NCI-H1417 treated with DMSO at 0.1 percent for 48 hours (cell line): ENCODE data around the gene TH.
A peak's percentile ranks its signal among the peaks of the same experiment; 100 is the strongest.

Experiments used
- DNase-seq: peaks from one replicate; lab custom pipeline; 2025; lab: John Stamatoyannopoulos, UW

The TH gene

DNA sequence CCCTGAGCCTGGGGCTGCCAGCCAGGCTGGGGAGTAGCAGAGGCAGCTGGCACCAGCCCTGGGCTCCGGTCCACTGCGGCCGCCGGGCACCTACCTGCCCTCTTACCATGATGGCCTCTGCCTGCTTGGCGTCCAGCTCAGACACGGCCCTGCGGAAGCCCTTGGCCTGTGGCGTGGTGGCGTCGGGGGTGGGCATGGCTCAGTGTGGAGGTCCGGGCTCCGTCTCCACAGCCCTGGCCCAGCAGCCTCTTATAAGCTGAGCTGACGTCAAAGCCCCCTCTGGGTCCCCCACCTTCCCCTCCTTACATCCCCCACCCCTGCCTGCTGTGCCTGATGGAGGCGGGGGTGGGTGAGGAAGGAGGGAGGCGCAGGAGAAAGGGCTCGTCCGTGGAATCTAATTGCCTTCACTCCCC, at the start of gene TH:
TH (minus strand) TSS at position 225 of the 413 bp plus-strand sequence; CDS start at position 196, 29 bp downstream.
- DNase-seq: no peak

DNA sequence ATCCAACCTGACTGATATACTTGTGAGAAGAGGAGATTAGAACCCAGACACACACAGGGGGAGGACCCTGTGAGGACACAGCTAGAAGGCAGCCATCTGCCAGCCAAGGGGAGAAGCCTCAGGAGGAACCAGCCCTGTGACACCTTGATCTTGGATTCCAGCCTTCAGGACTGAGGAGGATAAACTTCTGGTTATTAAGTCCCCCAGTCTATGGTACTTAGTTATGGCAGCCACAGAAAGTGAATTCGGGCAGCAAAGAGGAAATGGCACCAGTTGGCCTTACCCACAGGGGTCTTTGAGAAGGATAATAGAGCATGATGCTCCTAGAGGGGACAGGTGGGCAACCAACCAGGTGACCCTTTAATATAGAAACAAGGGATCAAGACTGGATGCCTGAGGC, 49.4 kb upstream of the TH start:
- DNase-seq: no peak

DNA sequence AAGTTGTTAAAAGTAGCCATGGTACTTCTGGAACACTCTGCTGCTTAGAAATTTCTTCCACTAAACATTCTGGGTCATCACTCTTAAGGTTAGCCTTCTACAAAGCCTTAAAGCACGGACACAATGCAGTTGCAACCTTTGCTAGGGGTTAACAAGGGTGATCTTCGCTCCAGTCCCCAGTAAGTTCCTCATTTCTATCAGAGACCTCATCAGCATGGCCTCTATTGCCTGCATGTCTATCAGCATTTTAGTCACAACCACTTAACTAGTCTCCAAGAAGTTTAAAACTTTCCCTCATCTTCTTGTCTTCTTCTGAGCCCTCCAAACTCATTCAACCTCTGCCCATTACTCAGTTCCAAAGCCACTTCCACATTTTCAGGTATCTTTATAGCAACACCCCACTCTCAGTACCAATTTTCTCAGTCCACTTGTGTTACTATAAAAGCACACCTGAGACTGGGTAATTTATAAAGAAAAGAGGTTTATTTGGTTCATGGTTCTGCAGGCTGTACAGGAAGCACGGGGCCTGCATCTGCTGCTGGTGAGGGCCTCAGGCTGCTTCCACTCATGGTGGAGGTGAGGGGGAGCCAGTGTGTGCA, 48.7 kb upstream of the TH start:
- no peak for DNase-seq

DNA sequence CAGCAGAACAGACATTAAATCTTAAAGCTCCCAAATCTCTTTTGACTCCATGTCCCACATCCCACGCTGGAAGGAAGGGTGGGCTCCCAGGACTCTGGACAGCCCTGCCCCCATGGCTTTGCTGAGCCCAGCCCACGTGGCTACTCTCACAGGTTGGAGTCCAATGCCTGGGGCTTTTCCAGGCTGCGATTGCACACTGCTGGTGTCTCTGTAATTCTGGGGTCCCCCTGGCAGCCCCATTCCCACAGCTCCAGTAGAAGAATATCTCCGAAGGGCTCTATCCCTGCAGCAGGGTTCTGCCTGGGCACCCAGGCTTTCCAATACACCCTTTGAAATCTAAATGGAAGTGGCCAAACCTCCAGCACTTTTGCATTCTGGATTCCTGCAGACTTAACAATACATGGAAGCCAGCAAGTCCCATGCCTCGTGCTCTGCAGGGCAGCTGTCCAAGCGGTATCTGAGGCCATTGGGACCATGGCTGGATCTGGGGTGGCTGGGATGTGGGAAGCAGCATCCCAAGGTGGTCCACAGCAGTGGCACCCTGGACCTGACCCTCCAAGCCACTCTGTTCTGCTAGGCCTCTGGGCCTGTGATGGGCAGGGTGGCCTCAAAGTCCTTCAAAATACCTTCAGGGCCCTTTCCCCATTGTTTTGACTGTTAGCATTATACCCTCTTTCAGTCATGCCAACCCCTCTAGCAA, 47.9 kb upstream of the TH start:
- DNase-seq: no peak

DNA sequence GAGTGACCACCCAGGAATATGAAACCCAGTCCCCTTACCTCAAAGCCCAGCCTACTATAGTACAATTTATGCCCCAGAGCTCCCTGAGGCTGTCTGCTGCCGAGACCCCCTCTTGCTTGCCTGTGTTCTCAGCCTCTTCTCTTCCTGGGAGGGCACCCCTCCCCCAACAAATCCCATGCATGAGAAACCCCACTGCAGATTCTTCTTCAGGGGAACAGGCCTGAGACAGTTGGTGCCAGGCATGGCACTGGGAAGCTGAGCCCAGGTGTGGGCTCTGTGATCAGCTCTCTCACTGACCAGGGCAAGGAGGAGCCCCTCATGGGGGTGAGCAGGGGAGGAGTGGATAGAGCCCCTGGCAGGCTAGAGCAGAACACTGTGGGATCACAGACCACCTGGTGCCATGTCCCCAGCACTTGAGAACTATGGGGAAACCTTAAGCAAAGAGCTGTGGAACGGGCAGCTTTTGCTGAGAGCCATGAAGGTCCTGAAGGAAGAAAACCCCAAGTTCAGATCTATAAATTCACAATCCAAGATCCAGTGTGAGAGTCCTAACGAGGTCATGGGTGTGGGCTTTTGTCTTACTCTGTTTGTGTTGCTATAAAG, 46.5 kb upstream of the TH start:
- DNase-seq: no peak

DNA sequence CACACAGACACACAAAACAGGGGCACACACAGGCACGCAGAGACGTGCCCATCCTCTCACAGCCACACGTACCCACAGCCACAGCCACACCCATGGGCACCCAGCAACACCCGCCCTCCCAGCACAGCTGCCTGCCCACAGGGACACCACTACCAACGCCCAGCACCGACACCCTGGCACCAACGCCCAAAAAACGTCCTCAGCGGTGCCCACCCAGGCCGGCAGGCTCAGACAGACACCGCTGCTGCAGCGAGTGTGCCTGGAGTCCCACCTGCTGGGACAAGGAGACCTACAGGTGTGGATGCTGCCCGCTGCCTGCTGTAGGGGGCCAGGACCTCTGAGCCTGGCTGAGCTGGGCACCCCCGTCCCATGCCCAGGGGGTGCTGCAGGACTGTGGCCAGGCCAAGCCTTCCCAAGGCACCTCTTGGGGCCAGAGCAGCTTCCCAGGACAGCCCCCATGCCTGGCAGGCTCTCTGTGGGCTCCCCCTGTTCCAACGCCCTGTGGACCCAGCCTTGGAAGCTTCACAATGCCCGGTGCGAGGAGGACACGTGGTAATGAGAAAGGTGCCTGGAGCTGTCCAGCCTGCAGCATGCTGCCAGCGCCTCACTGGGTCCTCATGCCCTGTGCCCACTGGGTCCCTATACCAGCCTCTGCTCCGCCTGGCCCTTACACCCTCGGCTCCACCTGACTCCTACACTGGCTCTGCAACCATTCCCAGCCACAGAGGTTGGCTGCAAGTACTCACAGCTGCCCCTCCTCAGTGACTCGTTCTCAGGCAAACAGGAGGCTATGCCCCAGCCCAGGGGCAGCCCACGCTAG, 45.8 kb upstream of the TH start:
- DNase-seq: no peak

DNA sequence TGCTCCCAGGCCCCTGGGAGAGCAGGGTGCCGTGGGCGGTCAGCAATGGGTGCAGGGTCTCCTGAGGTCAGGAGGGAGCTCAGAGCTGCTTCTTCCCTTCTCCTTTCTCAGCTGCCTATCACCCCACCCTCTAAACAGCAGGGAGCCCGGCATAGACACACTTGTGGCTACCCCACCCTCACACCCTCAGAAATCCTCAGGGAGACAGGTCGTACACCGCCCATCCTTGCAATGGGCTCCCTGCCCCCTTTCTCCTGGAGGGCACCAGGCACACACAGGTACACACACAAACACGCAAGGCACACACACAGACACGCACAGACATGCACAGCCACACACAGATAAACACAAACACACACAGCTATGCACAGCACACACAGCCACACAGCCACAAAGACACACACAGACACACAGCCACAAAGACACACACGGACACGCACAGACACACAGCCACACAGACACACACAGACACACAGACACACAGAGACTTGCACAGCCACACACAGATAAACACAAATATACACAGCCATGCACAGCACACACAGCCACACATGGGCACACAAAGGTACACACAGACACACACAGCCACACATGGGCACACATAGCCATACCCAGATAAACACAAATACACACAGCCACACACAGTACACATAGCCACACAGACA, 44.9 kb upstream of the TH start:
- no peak for DNase-seq

DNA sequence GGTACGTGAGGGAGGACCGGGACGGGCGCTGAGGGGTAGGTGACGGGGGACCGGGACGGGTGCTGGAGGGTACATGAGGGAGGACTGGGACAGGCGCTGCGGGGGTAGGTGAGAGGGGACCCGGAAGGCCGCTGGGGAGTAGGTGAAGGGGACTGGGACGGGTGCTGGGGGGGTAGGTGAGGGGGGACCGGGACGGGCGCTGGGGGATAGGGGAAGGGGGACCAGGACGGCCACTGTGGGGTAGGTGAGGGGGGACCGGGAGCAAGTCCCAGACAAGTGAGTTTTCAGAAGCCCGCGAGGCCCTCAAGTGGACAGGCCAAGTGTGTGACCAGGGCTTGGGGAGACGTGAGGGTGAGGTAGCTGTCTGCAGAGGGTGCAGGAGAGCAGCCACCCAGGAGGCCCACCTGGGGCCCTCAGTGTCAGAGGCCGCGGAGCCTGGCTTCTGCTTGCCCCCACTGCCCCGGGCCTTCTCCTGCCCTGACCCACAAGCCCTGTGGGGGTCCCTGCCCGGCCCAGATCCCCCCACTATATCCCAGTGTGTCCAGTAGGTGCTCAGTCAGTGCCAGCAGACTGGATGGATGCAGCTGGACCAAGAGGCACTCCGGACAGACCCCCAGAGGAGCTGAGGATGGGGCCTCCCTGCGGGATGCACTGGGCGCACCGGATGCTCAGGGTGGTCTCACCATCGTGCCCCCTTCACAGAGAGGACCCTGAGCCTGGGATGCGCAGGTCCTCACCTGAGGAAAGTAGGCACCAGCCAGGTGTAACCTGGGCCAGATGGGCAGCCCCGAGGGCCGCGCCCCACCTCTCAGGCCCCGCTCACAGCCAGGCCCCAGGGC, 44.2 kb upstream of the TH start:
- DNase-seq: no peak

DNA sequence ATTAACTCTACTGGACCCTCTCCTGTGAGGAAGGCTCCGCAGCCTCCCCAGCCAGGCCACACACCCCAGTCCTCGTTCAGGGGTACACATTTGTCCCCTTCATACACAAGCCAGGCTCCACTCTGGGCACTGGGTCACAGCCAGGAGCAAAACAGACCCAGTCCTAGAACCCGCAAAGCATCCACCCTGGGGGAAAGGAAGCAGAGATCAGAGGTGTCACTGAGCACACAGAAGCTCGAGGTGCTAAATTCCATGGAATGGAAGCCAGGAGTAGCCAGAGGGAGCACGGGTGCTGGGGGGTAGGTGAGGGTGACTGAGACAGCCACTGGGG, 43.6 kb upstream of the TH start:
- no peak for DNase-seq

DNA sequence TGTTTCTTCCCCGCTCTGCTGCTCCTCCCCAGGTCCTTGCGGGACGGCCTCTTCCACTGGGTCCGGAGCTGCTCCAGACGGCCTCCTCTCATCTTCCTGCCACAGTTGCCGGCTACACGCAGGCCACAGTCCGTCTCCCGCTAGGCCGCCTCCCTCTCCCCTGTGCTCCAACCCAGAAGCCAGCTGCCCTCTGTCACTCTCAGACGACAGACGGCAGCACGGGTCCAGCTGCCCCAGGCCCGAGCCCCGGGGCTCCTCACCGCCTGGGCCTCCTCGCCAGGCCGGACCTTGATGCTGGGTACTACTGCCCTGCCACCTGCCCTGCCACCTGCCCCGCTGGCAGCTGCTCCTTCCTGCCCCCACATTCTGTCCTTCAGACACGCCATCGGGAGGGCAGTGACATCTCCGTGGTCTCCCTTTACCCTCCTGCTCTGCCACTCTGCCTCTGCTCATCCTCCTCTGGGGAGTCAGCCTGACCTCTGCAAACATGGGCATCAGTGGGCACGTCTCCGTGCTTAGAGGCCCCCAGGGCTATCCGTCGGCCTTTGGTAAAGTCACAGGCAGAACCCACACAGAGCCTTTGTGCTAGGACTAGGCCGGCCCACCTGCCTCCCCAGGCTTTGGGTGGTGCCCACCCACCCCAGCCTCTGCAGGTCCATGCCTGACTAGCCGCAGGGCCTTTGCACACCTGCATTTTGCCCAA, 43.1 kb upstream of the TH start:
- no peak for DNase-seq

DNA sequence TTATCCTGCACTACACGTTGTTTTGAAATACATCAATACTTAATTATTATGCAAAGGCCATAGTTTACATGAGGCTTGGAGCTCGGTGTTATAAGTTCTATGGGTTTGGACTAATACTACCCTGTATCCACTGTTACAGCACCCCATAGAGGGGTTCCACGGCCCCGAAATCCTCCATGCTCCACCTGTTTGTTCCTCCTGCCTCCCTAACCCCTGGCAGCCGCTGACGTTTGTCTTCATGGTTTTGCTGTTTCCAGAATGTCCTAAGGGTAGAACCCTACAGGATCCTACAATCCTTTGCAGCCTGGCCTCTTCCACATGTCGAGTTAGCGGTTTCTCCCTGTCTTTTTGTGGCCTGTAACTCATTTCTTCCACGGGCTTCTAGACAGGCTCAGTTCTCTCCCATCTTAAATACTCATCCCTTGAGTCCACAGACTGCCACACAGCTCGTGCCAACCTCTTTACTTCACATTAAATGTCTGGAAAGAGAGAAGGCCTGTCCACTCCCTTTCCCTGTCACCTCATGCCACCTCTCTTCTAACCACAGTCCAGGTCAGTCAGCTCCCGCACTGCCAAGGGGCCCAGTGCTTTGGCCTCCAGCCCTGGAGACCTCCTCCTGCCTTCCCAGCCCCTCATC, 42.4 kb upstream of the TH start:
- DNase-seq: no peak

DNA sequence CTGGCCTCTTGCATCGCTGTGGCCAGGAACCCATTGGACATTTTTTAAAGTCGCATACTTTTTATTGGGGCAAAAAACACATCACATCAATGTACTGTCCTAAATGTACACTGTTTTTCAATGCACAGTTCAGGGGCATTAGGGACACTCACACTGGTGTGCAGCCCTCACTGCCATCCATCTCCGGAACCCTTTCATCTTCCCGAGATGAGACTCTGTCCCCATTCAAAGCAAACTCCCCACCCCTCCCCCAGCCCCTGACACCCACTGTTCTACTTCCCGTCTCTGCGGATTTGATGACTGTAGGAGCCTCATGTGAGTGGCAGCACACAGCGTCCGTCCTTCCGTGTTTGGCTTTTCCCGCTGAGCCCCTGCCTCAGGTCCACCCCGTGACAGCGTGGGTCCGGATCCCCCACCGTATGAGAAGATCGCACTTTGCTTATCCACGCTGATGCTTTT, 41.8 kb upstream of the TH start:
- DNase-seq: peak; percentile 61

DNA sequence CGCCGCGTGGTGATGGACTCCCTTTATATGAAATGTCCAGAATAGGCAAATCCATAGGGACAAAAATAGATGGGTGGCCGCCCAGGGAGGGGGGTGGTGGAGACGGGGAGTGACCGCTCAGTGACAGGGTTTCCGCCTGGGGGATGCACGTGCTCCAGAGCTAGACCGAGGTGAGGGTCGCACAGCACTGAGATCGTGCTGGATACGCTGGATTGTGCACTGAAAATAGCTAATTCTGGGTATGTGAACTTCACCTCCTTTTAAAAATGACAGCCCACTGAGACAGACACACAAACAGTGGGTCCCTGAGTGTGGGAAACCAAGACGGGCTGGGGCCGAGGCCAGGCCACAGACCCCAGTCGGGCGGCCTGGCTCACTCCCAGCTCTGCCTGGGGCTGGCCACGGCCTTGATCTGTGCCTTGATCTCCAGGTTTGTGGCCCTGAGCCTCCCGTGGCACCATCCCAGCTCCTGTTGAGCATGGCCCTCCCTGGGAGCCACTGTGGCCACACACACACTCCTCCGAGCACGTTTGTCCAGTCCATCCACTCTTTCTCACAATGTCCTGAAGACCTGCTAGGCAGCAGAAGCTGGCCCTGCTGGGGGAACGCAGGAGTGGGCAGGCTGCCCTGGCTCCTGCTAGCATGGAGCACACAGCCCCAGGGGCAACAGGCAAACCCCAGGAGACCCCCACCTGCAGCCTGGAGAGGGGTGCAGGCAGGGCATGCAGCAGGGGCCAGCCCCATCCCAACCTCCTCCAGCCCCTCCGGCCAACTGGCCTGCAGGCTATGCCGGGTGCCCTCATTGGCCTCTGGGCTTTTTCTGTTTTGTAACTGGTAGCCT, 41.0 kb upstream of the TH start:
- DNase-seq: no peak

DNA sequence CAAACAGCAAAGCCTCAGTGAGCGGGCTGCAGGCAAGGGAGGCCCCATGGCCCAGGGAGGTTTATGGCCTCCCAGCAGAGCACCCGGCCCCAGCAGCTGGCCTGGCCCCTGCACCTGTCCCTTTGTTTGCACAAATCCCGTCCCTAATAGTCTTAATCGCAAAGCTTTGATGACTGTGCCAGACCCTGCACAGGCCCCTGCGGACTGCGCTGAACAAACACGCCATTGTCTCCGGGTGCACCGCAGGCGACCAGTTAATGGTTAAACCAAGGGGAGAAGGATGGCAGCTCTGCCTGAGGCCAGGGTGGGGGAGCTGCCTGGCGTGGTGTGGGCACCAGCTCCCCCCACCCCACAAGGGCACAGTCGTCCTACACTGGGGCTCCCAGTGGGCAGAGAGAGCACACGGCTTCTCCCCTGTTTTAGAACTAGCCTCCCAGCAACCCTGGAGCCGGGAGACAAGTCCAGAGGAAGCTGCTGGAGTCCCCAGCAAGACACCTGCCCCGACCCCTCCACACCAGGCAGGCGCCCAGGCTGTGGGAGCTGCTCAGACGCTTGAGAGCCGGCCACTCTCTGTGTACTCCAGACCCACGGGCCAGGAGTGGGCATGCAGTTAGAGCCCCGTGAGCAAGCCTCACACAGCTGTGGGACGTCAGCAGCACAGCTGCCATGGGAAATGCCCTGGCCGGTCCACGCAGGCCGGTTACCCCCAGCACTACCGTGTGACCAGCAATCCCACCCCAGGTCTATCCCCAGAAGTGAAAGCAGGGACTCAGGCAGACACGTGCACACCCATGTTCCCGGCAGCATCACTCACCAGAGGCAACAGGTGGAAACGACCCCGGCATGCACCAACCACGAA, 39.7 kb upstream of the TH start:
- DNase-seq: peak; percentile 97

DNA sequence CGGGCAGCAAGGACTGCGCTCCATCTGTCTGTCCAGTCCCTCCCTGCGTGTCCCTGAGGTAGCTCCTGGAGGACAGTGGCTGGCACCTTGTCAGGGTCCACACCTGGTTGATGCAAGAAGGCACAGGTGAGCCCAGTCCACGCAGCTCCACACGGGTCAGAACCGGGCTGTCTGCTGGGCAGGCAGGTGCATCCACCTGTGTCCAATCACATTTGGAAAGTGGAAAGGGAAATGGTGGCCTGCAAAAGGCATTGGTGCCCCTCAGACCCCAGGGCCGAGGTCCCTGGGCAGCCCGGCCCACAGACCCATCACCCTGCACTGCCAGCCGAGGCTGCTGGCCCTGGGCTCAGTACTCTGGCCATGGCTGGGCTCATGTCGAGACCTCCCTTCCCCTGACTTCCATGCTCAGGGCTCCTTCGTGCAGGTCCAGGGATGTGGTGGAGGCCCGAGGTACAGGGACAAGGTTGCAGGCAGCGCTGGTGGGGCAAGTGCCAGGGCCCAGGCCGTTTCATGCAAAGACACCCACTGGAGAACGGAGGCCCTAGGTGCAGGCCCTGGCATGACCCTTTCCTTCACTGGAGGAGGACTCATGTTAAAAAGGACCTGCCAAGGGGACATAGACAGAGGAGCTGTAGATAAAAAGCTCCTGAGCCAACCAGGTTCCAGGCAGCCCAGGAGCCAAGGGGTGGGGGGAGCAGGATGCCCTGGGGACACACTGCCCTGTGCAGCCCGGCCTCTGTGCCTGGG, 38.9 kb upstream of the TH start:
- DNase-seq: no peak

DNA sequence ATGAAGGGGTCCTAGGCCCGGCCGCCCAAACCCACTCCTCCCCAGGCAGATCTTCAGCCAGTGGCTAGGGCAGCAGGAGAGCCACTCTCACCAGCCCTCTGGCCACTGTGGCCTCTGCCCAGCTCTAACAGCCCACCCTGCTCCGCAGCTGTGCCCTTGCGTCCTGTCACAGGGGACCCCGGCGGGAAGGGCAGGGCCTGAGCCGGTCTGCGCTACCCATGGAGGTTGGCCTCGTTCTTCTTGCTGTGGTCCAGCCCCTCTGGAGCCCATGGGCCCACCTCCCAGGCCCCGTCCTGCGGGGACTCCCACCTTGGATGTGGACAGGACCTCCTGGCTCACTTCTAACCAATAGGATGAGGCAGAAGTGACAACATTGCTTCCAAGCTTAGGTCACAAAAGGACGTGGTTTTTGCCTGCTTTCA, 38.3 kb upstream of the TH start:
- no peak for DNase-seq

DNA sequence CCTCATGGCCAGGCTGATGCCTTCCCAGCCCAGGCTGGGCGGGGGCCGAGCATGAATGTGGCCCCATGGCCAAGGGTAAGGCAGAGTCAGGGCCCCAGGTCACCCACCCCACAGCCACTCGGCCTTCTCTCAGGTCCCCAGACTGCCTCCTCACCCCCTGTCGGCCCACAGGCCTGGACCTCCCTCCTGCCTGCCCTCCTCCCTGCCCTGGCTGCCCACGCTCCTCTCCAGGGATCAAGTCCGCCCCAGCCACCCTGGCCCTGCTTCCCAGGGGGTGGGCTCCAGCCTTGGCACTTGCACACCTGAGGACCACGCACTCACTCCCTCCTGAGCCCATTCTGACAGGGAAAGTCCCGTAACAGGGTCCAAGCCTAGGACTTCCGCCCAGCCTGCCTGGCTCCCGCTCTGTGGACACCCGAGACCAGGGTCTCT, 37.8 kb upstream of the TH start:
- no peak for DNase-seq
